Measurements from ENCODE around the gene MAF.

The MAF gene

DNA sequence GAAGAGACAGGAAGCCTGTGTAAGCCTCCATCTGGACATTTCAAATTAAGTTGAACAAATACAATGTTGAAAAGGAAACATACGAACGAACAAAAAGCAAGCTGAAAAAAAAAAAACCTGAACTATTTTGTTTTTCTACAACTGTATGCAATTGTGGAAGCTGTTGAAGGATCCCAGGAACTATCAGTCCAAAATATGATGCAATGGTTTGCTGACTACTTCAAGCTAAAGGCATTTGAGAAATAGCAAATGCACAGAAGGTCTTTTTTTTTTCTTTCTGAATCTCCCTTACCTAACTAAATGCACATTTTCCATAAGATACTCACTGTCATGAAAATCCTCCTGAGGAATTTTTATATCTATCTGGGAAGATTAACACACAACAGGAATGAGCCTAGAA lies 40.2 kb downstream of the MAF start:
- no peak overlapping the region for H3K4me3 ChIP-seq (replicated peaks; ENCODE audit: low read depth, low read length)
- no peak for DNase-seq (ENCODE audit: extremely low read depth, low read depth)
- TF ChIP-seq, protein P1, sequence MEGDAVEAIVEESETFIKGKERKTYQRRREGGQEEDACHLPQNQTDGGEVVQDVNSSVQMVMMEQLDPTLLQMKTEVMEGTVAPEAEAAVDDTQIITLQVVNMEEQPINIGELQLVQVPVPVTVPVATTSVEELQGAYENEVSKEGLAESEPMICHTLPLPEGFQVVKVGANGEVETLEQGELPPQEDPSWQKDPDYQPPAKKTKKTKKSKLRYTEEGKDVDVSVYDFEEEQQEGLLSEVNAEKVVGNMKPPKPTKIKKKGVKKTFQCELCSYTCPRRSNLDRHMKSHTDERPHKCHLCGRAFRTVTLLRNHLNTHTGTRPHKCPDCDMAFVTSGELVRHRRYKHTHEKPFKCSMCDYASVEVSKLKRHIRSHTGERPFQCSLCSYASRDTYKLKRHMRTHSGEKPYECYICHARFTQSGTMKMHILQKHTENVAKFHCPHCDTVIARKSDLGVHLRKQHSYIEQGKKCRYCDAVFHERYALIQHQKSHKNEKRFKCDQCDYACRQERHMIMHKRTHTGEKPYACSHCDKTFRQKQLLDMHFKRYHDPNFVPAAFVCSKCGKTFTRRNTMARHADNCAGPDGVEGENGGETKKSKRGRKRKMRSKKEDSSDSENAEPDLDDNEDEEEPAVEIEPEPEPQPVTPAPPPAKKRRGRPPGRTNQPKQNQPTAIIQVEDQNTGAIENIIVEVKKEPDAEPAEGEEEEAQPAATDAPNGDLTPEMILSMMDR (IDR thresholded peaks at IDR 0.05; ENCODE audit: low read depth, low read length, missing control alignments), result no peak

DNA sequence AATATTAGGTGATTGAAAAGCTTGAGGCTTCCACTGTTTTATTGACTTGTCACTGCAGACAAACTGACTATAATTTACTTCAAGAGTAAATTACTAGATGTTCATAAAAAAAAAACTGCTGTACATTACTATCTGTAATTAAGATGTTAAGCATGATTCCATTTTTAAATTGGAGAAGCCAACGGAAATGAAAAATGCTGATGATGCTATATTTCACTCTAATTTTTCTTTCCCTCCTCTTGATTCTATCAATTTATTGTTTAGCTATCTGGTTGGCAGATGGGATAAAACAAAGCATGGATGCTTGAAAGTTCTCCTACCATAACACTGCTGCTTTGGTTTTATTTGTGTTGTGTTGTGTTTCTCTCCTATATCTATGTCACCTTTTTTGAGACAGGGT lies 41.0 kb downstream of the MAF start:
- TF ChIP-seq, protein P1 (IDR thresholded peaks at IDR 0.05; ENCODE audit: low read depth, low read length, missing control alignments), result no peak
- no peak for DNase-seq (ENCODE audit: extremely low read depth, low read depth)
- H3K4me3 ChIP-seq (replicated peaks; ENCODE audit: low read depth, low read length), result no peak overlapping the region

DNA sequence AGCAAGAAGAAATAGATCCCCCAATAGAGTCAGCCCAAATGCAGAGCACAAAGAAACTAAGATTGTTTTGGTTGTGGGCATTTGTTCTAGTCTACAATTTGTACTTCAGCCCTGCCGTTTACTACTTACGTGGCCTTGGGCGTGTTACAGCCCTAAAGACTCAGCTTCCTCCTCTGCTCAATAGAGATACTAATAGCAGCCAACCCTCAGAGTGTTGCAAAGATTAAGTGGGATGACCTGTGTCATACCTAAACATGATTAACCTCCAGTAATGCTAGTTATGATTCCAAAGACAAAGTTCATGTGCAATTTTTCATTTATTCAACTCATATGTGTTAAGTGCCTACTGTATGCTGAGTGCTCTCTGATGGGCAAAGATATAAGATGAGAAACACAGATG lies 43.1 kb downstream of the MAF start:
- TF ChIP-seq, protein P1 (IDR thresholded peaks at IDR 0.05; ENCODE audit: low read depth, low read length, missing control alignments), result no peak
- DNase-seq (ENCODE audit: extremely low read depth, low read depth), result no peak
- H3K4me3 ChIP-seq (replicated peaks; ENCODE audit: low read depth, low read length), result no peak overlapping the region

DNA sequence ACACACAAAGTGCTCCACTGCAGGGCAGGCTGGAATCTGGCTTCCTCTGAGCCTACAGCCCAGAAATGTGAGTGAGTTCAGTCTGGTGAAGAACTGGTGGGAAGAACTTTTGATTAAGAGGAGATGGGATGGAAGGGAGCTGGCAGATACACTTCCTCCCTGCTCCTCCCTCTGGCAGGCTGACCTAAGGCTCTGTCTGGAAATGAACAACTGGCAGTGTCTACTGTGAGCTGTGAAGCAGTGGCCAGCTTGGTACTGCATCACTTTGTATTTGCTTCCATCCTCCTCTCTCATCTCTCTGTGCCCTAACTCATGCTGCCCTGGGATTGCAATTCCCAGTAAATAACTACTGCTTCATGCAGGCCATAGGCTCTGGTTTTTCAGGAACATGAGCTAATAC lies 45.6 kb downstream of the MAF start:
- TF ChIP-seq, protein P1 (IDR thresholded peaks at IDR 0.05; ENCODE audit: low read depth, low read length, missing control alignments), result no peak
- H3K4me3 ChIP-seq (replicated peaks; ENCODE audit: low read depth, low read length), result no peak overlapping the region
- no peak for DNase-seq (ENCODE audit: extremely low read depth, low read depth)

DNA sequence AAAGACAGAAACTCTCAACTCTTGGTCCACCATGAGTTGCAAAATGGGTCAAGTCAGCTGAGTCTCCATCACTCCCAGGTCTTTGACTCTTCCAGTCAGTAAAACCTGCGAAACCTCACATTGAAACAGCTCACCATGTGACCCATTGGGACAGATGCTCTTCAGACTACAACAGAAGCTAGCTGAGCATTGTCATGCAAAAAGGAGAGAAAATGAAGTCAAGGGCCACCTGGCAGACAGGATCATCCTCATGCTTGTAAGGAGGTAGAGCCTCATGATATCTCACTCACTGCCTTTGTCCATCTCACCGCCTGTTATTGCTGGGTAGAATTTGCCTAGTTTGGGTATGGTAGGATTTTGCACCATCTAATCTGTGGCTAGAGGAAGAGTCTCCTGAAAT lies 50.2 kb downstream of the MAF start:
- H3K4me3 ChIP-seq (replicated peaks; ENCODE audit: low read depth, low read length), result no peak overlapping the region
- DNase-seq (ENCODE audit: extremely low read depth, low read depth), result no peak
- TF ChIP-seq, protein P1 (IDR thresholded peaks at IDR 0.05; ENCODE audit: low read depth, low read length, missing control alignments), result no peak

DNA sequence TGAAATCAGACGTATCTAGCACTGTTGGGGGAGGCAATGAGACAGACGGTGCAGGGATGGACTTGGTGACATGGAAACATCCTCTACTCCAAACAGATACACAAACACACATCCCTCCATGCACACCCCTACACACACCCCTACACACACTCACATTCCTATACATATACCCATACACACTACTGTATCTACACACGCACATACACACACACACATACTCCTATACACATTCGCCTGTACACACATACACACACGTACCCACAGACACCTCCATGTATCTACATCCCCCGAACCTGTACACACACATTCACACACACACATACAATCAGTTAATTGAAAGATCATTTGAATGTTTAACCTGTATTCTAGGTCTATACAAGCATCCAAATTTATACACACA lies 53.5 kb downstream of the MAF start:
- H3K4me3 ChIP-seq (replicated peaks; ENCODE audit: low read depth, low read length), result no peak overlapping the region
- no peak for DNase-seq (ENCODE audit: extremely low read depth, low read depth)
- TF ChIP-seq, protein P1 (IDR thresholded peaks at IDR 0.05; ENCODE audit: low read depth, low read length, missing control alignments), result no peak
